K562 (cell line): ENCODE data around the gene MOSPD3.

Experiments
- NR3C1 ChIP-seq: sonication (generic); formaldehyde crosslinking; IDR thresholded peaks from 2 replicates; pipeline ENCODE4 v1.8.1; 2022; ENCODE audit warnings: missing genetic modification reagents
- SMARCC2 ChIP-seq: fragments of 450-650 bp; IDR thresholded peaks from 2 replicates; pipeline ENCODE4 v1.6.1; 2017; ENCODE audit warnings: antibody characterized with exemption, moderate library complexity, mild to moderate bottlenecking, low read depth
- TF ChIP-seq, protein P1 (sequence below): fragments of 450-650 bp; IDR thresholded peaks from 2 replicates; pipeline ENCODE4 v1.6.1; 2016; ENCODE audit warnings: low read depth

DNA sequence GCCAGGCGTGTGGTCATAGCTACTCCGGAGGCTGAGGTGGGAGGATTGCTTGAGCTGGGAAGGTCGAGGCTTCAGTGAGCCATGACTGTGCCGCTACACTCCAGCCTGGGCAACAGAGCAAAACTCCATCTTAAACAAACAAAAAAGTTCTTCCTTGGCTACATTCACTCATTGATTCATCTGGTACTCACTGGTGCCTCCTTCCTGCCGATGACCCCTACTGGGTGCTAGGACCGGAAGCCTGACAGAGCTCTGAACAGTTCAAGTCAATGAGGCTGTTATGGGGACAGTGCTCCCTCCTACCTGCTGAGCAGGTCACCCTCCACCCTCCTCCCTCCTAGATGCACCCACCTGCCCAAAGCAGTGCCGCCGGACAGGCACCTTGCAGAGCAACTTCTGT is 5.2 kb upstream of the MOSPD3 start:
- TF ChIP-seq SMARCC2 (no peak), NR3C1 (CRISPR knock-in tag) (no peak)
- TF ChIP-seq, protein P1, sequence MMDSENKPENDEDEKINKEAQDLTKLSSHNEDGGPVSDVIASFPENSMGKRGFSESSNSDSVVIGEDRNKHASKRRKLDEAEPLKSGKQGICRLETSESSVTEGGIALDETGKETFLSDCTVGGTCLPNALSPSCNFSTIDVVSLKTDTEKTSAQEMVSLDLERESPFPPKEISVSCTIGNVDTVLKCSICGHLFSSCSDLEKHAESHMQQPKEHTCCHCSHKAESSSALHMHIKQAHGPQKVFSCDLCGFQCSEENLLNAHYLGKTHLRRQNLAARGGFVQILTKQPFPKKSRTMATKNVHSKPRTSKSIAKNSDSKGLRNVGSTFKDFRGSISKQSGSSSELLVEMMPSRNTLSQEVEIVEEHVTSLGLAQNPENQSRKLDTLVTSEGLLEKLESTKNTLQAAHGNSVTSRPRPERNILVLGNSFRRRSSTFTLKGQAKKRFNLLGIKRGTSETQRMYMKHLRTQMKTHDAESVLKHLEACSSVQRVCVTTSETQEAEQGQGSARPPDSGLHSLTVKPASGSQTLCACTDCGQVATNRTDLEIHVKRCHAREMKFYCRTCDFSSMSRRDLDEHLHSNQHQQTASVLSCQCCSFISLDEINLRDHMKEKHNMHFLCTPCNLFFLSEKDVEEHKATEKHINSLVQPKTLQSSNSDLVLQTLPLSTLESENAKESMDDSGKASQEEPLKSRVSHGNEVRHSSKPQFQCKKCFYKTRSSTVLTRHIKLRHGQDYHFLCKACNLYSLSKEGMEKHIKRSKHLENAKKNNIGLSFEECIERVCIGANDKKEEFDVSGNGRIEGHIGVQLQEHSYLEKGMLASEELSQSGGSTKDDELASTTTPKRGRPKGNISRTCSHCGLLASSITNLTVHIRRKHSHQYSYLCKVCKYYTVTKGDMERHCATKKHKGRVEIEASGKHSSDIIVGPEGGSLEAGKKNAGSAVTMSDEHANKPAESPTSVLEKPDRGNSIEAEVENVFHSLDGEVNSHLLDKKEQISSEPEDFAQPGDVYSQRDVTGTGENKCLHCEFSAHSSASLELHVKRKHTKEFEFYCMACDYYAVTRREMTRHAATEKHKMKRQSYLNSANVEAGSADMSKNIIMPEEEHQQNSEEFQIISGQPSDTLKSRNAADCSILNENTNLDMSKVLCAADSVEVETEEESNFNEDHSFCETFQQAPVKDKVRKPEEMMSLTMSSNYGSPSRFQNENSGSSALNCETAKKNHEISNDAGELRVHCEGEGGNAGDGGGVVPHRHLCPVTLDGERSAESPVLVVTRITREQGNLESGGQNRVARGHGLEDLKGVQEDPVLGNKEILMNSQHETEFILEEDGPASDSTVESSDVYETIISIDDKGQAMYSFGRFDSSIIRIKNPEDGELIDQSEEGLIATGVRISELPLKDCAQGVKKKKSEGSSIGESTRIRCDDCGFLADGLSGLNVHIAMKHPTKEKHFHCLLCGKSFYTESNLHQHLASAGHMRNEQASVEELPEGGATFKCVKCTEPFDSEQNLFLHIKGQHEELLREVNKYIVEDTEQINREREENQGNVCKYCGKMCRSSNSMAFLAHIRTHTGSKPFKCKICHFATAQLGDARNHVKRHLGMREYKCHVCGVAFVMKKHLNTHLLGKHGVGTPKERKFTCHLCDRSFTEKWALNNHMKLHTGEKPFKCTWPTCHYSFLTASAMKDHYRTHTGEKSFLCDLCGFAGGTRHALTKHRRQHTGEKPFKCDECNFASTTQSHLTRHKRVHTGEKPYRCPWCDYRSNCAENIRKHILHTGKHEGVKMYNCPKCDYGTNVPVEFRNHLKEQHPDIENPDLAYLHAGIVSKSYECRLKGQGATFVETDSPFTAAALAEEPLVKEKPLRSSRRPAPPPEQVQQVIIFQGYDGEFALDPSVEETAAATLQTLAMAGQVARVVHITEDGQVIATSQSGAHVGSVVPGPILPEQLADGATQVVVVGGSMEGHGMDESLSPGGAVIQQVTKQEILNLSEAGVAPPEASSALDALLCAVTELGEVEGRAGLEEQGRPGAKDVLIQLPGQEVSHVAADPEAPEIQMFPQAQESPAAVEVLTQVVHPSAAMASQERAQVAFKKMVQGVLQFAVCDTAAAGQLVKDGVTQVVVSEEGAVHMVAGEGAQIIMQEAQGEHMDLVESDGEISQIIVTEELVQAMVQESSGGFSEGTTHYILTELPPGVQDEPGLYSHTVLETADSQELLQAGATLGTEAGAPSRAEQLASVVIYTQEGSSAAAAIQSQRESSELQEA = no peak
